ENCODE results near the gene MAPK8IP3.

DNA sequence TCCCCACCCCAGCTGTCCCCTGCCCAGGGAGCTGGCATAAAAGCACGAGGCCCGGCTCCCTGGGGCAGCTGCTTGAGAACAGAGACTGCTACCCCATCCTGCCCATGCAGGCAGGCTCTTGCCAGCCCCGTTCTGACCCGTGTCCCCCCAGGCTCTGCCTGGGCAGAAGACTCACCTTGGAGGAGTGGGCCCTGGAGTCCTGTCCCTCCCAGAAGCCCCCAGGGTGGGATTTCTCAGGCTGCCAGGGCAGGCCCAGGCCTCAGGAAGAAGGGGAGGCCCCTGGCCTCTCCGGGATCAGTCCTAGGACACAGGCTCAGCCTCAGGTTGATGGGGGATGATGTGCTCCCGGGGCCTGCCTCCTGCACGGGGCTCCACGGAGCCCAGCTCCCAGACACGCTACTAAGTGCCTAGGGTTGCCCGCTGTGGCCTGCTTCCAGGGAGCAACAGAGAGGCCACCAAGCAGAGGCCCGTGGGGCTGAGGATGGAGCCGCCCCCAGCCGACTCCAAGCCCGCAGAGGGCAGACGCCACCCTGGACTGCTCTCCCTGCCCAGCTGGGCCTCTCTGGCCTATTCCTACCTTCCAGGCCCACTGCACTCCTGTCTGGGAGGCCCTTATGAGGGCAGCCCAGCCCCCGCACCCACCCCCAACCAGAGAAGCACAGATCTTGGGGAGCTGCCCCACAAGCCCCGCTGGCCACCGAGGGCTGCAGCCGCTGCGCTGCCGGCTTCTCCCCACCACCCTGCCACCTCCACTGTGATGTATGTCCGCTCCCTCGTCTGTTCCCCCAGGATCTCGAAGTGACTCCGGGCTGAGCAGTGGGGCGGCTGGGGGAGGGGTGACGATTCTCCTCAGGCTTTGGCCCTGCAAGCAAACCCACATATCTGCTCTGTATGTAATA, 63.7 kb downstream of the MAPK8IP3 start:
- TF ChIP-seq, protein P1, sequence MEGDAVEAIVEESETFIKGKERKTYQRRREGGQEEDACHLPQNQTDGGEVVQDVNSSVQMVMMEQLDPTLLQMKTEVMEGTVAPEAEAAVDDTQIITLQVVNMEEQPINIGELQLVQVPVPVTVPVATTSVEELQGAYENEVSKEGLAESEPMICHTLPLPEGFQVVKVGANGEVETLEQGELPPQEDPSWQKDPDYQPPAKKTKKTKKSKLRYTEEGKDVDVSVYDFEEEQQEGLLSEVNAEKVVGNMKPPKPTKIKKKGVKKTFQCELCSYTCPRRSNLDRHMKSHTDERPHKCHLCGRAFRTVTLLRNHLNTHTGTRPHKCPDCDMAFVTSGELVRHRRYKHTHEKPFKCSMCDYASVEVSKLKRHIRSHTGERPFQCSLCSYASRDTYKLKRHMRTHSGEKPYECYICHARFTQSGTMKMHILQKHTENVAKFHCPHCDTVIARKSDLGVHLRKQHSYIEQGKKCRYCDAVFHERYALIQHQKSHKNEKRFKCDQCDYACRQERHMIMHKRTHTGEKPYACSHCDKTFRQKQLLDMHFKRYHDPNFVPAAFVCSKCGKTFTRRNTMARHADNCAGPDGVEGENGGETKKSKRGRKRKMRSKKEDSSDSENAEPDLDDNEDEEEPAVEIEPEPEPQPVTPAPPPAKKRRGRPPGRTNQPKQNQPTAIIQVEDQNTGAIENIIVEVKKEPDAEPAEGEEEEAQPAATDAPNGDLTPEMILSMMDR (IDR thresholded peaks at IDR 0.05; ENCODE audit: low read length), result no peak
- TF ChIP-seq EZH2phosphoT487 (IDR thresholded peaks at IDR 0.05; ENCODE audit: low read length) (no peak), EZH2 (optimal IDR thresholded peaks at IDR 0.05; ENCODE audit: low read depth, low read length) (no peak)
